NCI-H187 treated with DMSO at 0.1 percent for 48 hours (cell line): ENCODE results near the gene HPDL.
"Not testable (repeated sequence)": the region's sequence is repeated elsewhere in the genome, so short reads cannot be mapped to it uniquely, and the experiment has no call there.

Experiments
- DNase-seq: peaks from one replicate; lab custom pipeline; 2025; lab: John Stamatoyannopoulos, UW

Gene HPDL

GRCh38 chr1:45326627-45327623 is at the start of gene HPDL:
Gene HPDL, plus strand, starts transcription at chr1:45326895. Its CDS starts 254 bp downstream, at chr1:45327149.
- DNase-seq, result peak; percentile 3

GRCh38 chr1:45282351-45282750 is 44.3 kb upstream of the HPDL start:
- no peak for DNase-seq

- not testable (repeated sequence) for DNase-seq
Measured at GRCh38 chr1:45284858-45285257, 41.8 kb upstream of the HPDL start.

GRCh38 chr1:45286521-45286920 is 40.2 kb upstream of the HPDL start:
- DNase-seq, result not testable (repeated sequence)

- not testable (repeated sequence) for DNase-seq
Measured at GRCh38 chr1:45291002-45291401, 35.7 kb upstream of the HPDL start.

- no peak for DNase-seq
Measured at GRCh38 chr1:45291716-45292115, 35.0 kb upstream of the HPDL start.

- no peak for DNase-seq
Measured at GRCh38 chr1:45297666-45298356, 28.9 kb upstream of the HPDL start.

- DNase-seq, result no peak
Measured at GRCh38 chr1:45299296-45299695, 27.4 kb upstream of the HPDL start.

GRCh38 chr1:45299981-45300668 is 26.6 kb upstream of the HPDL start:
- peak; percentile 54 for DNase-seq

GRCh38 chr1:45300669-45300997 is 26.1 kb upstream of the HPDL start:
- no peak for DNase-seq

- no peak for DNase-seq
Measured at GRCh38 chr1:45302505-45303150, 24.1 kb upstream of the HPDL start.

- peak; percentile 77 for DNase-seq
Measured at GRCh38 chr1:45303520-45304310, 23.0 kb upstream of the HPDL start.

GRCh38 chr1:45304311-45305081 is 22.2 kb upstream of the HPDL start:
- no peak for DNase-seq

GRCh38 chr1:45305231-45305630 is 21.5 kb upstream of the HPDL start:
- DNase-seq, result no peak

GRCh38 chr1:45306319-45306718 is 20.4 kb upstream of the HPDL start:
- no peak for DNase-seq

- DNase-seq, result no peak
Measured at GRCh38 chr1:45306905-45307304, 19.8 kb upstream of the HPDL start.

- no peak for DNase-seq
Measured at GRCh38 chr1:45314266-45314665, 12.4 kb upstream of the HPDL start.

- DNase-seq, result no peak
Measured at GRCh38 chr1:45317166-45317565, 9.5 kb upstream of the HPDL start.

GRCh38 chr1:45319761-45320160 is 6.9 kb upstream of the HPDL start:
- no peak for DNase-seq

- DNase-seq, result no peak
Measured at GRCh38 chr1:45321444-45321843, 5.3 kb upstream of the HPDL start.
